Measurements from ENCODE around the gene SPEN.
A peak's percentile ranks its signal among the peaks of the same experiment; 100 is the strongest.
"Not testable (repeated sequence)": the region's sequence is repeated elsewhere in the genome, so short reads cannot be mapped to it uniquely, and the experiment has no call there.

Gene SPEN

GRCh38 chr1:15825800-15826199 is 21.7 kb upstream of the SPEN start:
- TF ChIP-seq CTCF (IDR thresholded peaks at IDR 0.05; ENCODE audit: low read depth, low read length): no peak

GRCh38 chr1:15826810-15827507 is 20.5 kb upstream of the SPEN start:
- in situ Hi-C loops (cut with HindIII; ENCODE audit: low sequenced_read_pairs): no loop called here
- DNase-seq (ENCODE audit: low read depth, low spot score): no peak
- no peak overlapping the region for H3K4me3 ChIP-seq (ENCODE audit: low read depth, low read length)
- TF ChIP-seq CTCF (IDR thresholded peaks at IDR 0.05; ENCODE audit: low read depth, low read length): no peak

More at GRCh38 chr1:15825800-15826199, 21.7 kb upstream of the SPEN start:
- no peak for DNase-seq (ENCODE audit: low read depth, low spot score)
- H3K4me3 ChIP-seq (ENCODE audit: low read depth, low read length): no peak overlapping the region
- in situ Hi-C loops (cut with HindIII; ENCODE audit: low sequenced_read_pairs): no loop called here

- in situ Hi-C loops (cut with HindIII; ENCODE audit: low sequenced_read_pairs); DNase-seq (ENCODE audit: low read depth, low spot score); H3K4me3 ChIP-seq (ENCODE audit: low read depth, low read length): not testable (repeated sequence)
Measured at GRCh38 chr1:15827567-15827966, 19.9 kb upstream of the SPEN start.

GRCh38 chr1:15828931-15829330 is 18.6 kb upstream of the SPEN start:
- in situ Hi-C loops (cut with HindIII; ENCODE audit: low sequenced_read_pairs); DNase-seq (ENCODE audit: low read depth, low spot score); H3K4me3 ChIP-seq (ENCODE audit: low read depth, low read length): not testable (repeated sequence)

GRCh38 chr1:15830258-15830657 is 17.2 kb upstream of the SPEN start:
- no peak overlapping the region for H3K4me3 ChIP-seq (ENCODE audit: low read depth, low read length)
- TF ChIP-seq CTCF (IDR thresholded peaks at IDR 0.05; ENCODE audit: low read depth, low read length): no peak
- in situ Hi-C loops (cut with HindIII; ENCODE audit: low sequenced_read_pairs): no loop called here
- DNase-seq (ENCODE audit: low read depth, low spot score): no peak

GRCh38 chr1:15833069-15833679 is 14.3 kb upstream of the SPEN start:
- DNase-seq (ENCODE audit: low read depth, low spot score): no peak
- peak overlapping the region; percentile 87 for H3K4me3 ChIP-seq (ENCODE audit: low read depth, low read length)
- in situ Hi-C loops (cut with HindIII; ENCODE audit: low sequenced_read_pairs): no loop called here
- no peak for TF ChIP-seq CTCF (IDR thresholded peaks at IDR 0.05; ENCODE audit: low read depth, low read length)

GRCh38 chr1:15833842-15834405 is 13.6 kb upstream of the SPEN start:
- peak overlapping the region; percentile 87 for H3K4me3 ChIP-seq (ENCODE audit: low read depth, low read length)
- in situ Hi-C loops (cut with HindIII; ENCODE audit: low sequenced_read_pairs): no loop called here
- TF ChIP-seq CTCF (IDR thresholded peaks at IDR 0.05; ENCODE audit: low read depth, low read length): no peak
- no peak for DNase-seq (ENCODE audit: low read depth, low spot score)

Measured in astrocyte of the spinal cord (primary cell).